GM19240 (cell line): ENCODE data around the gene MACROH2A1.
A peak's percentile ranks its signal among the peaks of the same experiment; 100 is the strongest.

Source experiments
- DNase-seq: peaks from one replicate; pipeline ENCODE4 v3.0.0; 2011; ENCODE audit warnings: low spot score; ENCODE audit not compliant: insufficient read length

Gene MACROH2A1

GRCh38 chr5:135333732-135334515 lies 65.1 kb downstream of the MACROH2A1 start:
- no peak for DNase-seq

- peak; percentile 68 for DNase-seq
Measured at GRCh38 chr5:135332519-135333150, 66.4 kb downstream of the MACROH2A1 start.

GRCh38 chr5:135331612-135332011 lies 67.4 kb downstream of the MACROH2A1 start:
- no peak for DNase-seq

GRCh38 chr5:135330798-135331096 lies 68.3 kb downstream of the MACROH2A1 start:
- DNase-seq = no peak

- DNase-seq = no peak
Measured at GRCh38 chr5:135329913-135330797, 68.9 kb downstream of the MACROH2A1 start.

- no peak for DNase-seq
Measured at GRCh38 chr5:135329066-135329912, 69.7 kb downstream of the MACROH2A1 start.

GRCh38 chr5:135328128-135328687 lies 70.8 kb downstream of the MACROH2A1 start:
- no peak for DNase-seq

GRCh38 chr5:135327429-135328127 lies 71.5 kb downstream of the MACROH2A1 start:
- no peak for DNase-seq

- no peak for DNase-seq
Measured at GRCh38 chr5:135326296-135327254, 72.5 kb downstream of the MACROH2A1 start.

- DNase-seq = no peak
Measured at GRCh38 chr5:135324897-135325650, 74.0 kb downstream of the MACROH2A1 start.

- no peak for DNase-seq
Measured at GRCh38 chr5:135324160-135324559, 74.9 kb downstream of the MACROH2A1 start.

- no peak for DNase-seq
Measured at GRCh38 chr5:135323701-135324132, 75.3 kb downstream of the MACROH2A1 start.

GRCh38 chr5:135323227-135323626 lies 75.8 kb downstream of the MACROH2A1 start:
- no peak for DNase-seq

- DNase-seq = no peak
Measured at GRCh38 chr5:135322744-135323143, 76.3 kb downstream of the MACROH2A1 start.

- no peak for DNase-seq
Measured at GRCh38 chr5:135322271-135322670, 76.8 kb downstream of the MACROH2A1 start.

GRCh38 chr5:135320718-135321484 lies 78.1 kb downstream of the MACROH2A1 start:
- DNase-seq = no peak

GRCh38 chr5:135319928-135320606 lies 79.0 kb downstream of the MACROH2A1 start:
- DNase-seq = no peak
